K562 (cell line): Measurements from ENCODE around the gene CDKN2D. TPM values are rescaled to one million over a fixed set of nuclear protein-coding genes. Genes with fewer than 3 reads are reported as not detected.

Source experiments
- ATAC-seq: fragments of 200-7000 bp; cut with Tn5 transposase; 3 replicates; pipeline ENCODE4 v1.9.1; 2020; ENCODE audit warnings: moderate library complexity
- BruUV-seq: library from RNA; stranded (reverse); fragments of 400-500 nt; replicated peaks from 2 replicates; lab custom pipeline; 2021; lab: Mats Ljungman, UMichigan
- CTCF ChIA-PET: fragments of 300-600 bp; formaldehyde crosslinking; extraction: SDS; loops from one replicate; lab custom pipeline; 2021; ENCODE audit warnings: low intra/inter-chr PET ratio; lab: Yijun Ruan, JAX
- POLR2A ChIA-PET: fragments of 300-600, 350-650 bp; sonication (Branson Sonifier 250); formaldehyde crosslinking; extraction: SDS; loops from one replicate; lab custom pipeline; 2021; ENCODE audit warnings: antibody characterized with exemption, inconsistent platforms; lab: Yijun Ruan, JAX
- DNase-seq, 4 experiments: peaks; one replicate each; pipeline versions ENCODE4 v3.0.0 to v3.0.0-alpha.2; 2011 to 2018; ENCODE audit warnings: low spot score in 3 of 4, mixed read lengths in 3 of 4; ENCODE audit errors: extremely low read depth in 1 of 4
- FAIRE-seq: peaks from 2 replicates; lab custom pipeline; 2011; peaks lifted over from hg19 to GRCh38; lab: Jason Lieb, UNC
- H2AFZ ChIP-seq: 2 replicates; pipeline ENCODE4 v1.6.0; 2011; ENCODE audit warnings: low read depth, low read length, control low read depth, inconsistent platforms
- H3K27ac ChIP-seq: fragments of 200-600 bp; 3 replicates; pipeline ENCODE4 v1.8.0; 2011; ENCODE audit warnings: low read depth, mild to moderate bottlenecking, control low read depth, inconsistent platforms, low read length, moderate library complexity, mixed read lengths; ENCODE audit errors: extremely low read depth
- H3K27me3 ChIP-seq, 2 experiments: fragments of 300-600 bp in 1 of 2; 2 replicates in 1 of 2; 3 replicates in 1 of 2; pipeline versions ENCODE4 v1.6.0 to v1.8.0; 2011; ENCODE audit warnings: inconsistent platforms in 2 of 2, low read length in 2 of 2, mild to moderate bottlenecking in 1 of 2, mixed read lengths in 1 of 2, moderate library complexity in 1 of 2; ENCODE audit not compliant: control insufficient read depth in 2 of 2, insufficient read depth in 2 of 2
- H3K36me3 ChIP-seq: fragments of 300-600 bp; 3 replicates; pipeline ENCODE4 v1.8.0; 2011; ENCODE audit warnings: mild to moderate bottlenecking, low read length, inconsistent platforms; ENCODE audit not compliant: control insufficient read depth, insufficient read depth
- H3K4me1 ChIP-seq, 2 experiments: fragments of 200-600 bp in 1 of 2; replicated peaks in 1 of 2; 2 replicates in 1 of 2; 3 replicates in 1 of 2; pipeline versions ENCODE4 v1.5.1 to v1.8.0; 2011; ENCODE audit warnings: inconsistent platforms in 2 of 2, low read length in 2 of 2, mild to moderate bottlenecking in 1 of 2, mixed read lengths in 1 of 2, moderate library complexity in 1 of 2; ENCODE audit not compliant: control insufficient read depth in 2 of 2, insufficient read depth in 2 of 2
- H3K4me2 ChIP-seq: 2 replicates; pipeline ENCODE4 v1.6.1; 2011; ENCODE audit warnings: low read length, control low read depth, inconsistent platforms, mixed read lengths; ENCODE audit not compliant: insufficient read depth
- H3K4me3 ChIP-seq: fragments of 200-600 bp; sonication (generic), shearing (Covaris generic); 2 replicates; pipeline ENCODE4 v1.5.1; 2016; ENCODE audit warnings: control low read depth, inconsistent platforms
- H3K79me2 ChIP-seq: fragments of 200-600 bp; 3 replicates; pipeline ENCODE4 v1.8.0; 2011; ENCODE audit warnings: low read length, inconsistent platforms; ENCODE audit not compliant: control insufficient read depth, insufficient read depth
- H3K9ac ChIP-seq, 2 experiments: 2 replicates each; pipeline versions ENCODE4 v1.6.0 to v1.6.1; 2011; ENCODE audit warnings: low read depth in 2 of 2, low read length in 2 of 2, control low read depth in 1 of 2, inconsistent platforms in 1 of 2, mild to moderate bottlenecking in 1 of 2, mixed read lengths in 1 of 2; ENCODE audit not compliant: insufficient read depth in 1 of 2
- H3K9me1 ChIP-seq: one replicate; pipeline ENCODE4 v1.6.0; 2011; ENCODE audit warnings: inconsistent platforms, mild to moderate bottlenecking, low read length, moderate library complexity; ENCODE audit not compliant: control insufficient read depth, insufficient read depth
- H3K9me3 ChIP-seq: replicated peaks from 2 replicates; pipeline ENCODE4 v1.5.1; 2011; ENCODE audit warnings: low read depth, low read length, inconsistent platforms; ENCODE audit not compliant: control insufficient read depth, insufficient read depth
- H4K20me1 ChIP-seq: replicated peaks from 2 replicates; pipeline ENCODE4 v1.6.1; 2011; ENCODE audit warnings: low read length, inconsistent platforms, mixed read lengths; ENCODE audit not compliant: control insufficient read depth, insufficient read depth
- CBX5 ChIP-seq: IDR thresholded peaks from 2 replicates; pipeline ENCODE4 v1.6.1; 2014; ENCODE audit warnings: low read depth, borderline replicate concordance
- KLF1 ChIP-seq: fragments of 450-650 bp; IDR thresholded peaks from 2 replicates; pipeline ENCODE4 v1.6.1; 2016; ENCODE audit warnings: missing genetic modification characterization, missing compliant biosample characterization
- MEF2D ChIP-seq: conservative IDR thresholded peaks from 2 replicates; pipeline ENCODE4 v1.6.1; 2016; ENCODE audit warnings: low read depth, missing genetic modification characterization, missing compliant biosample characterization
- MYBL2 ChIP-seq, 2 experiments: fragments of 450-650 bp in 1 of 2; sonication (generic) in 1 of 2; formaldehyde crosslinking in 1 of 2; IDR thresholded peaks; 2 replicates each; pipeline versions ENCODE4 v1.6.1 to v1.8.1; 2017 to 2022; ENCODE audit warnings: borderline replicate concordance in 1 of 2, inconsistent platforms in 1 of 2, low read depth in 1 of 2, mild to moderate bottlenecking in 1 of 2, missing genetic modification reagents in 1 of 2, moderate library complexity in 1 of 2
- RBM25 ChIP-seq: fragments of 200-400 bp; formaldehyde crosslinking; IDR thresholded peaks from 2 replicates; pipeline ENCODE4 v1.6.1; 2018; ENCODE audit warnings: low read length, low read depth, moderate library complexity; ENCODE audit not compliant: severe bottlenecking
- SIN3B ChIP-seq: fragments of 450-650 bp; IDR thresholded peaks from 2 replicates; pipeline ENCODE4 v1.6.1; 2017; ENCODE audit warnings: low read depth, mild to moderate bottlenecking, moderate library complexity
- TEAD1 ChIP-seq, 2 experiments: fragments of 450-650 bp in 1 of 2; sonication (generic) in 1 of 2; formaldehyde crosslinking; IDR thresholded peaks; 2 replicates each; pipeline versions ENCODE4 v1.4.0 to v1.8.0; 2020 to 2022; ENCODE audit warnings: mild to moderate bottlenecking in 2 of 2, missing genetic modification reagents in 1 of 2
- ZBTB8A ChIP-seq: fragments of 450-650 bp; IDR thresholded peaks from 2 replicates; pipeline ENCODE4 v1.6.1; 2018; ENCODE audit warnings: mild to moderate bottlenecking, moderate library complexity; ENCODE audit not compliant: partially characterized antibody
- ZFP36 ChIP-seq: fragments of 150-350 bp; IDR thresholded peaks from 2 replicates; pipeline ENCODE4 v1.6.1; 2018; ENCODE audit warnings: low read length, low read depth; ENCODE audit not compliant: partially characterized antibody
- WGBS: fragments of 100-300 bp; shearing (Covaris generic); methylation state at CpG from one replicate; pipeline ENCODE4 v1.1.6; 2016; ENCODE audit warnings: low coverage, mixed read lengths; ENCODE audit not compliant: insufficient coverage; ENCODE audit errors: missing lambda C conversion rate; 5-methylcytosine and 5-hydroxymethylcytosine counted together
- in situ Hi-C: fragments of 300-500 bp; cut with MboI; formaldehyde crosslinking; loops from 4 replicates; pipeline ENCODE4 v1.15.0; 2018; ENCODE audit warnings: inconsistent platforms, mixed read lengths
- intact Hi-C: fragments of 100-400 bp; cut with micrococcal nuclease; formaldehyde crosslinking; loops from 2 replicates; pipeline ENCODE4 v1.14.2; 2022
- polyA plus RNA-seq, 8 experiments: library from polyadenylated mRNA; depleted of rRNA in 4 of 8; stranded (reverse) in 5 of 8; unstranded in 3 of 8; fragments of >200 nt; fragmentation: Nextera tagmentation in 2 of 8; fragmentation: Illumina TruSeq in 1 of 8; extraction: Ambion mirVana in 2 of 8; extraction: Trizol in 1 of 8; gene quantifications; 2 replicates each; pipeline versions ENCODE4 v1.2.1 to v1.2.3, GENCODE V29; 2011 to 2014; ENCODE audit warnings: inconsistent platforms in 1 of 8, missing spikeins in 1 of 8
- total RNA-seq, 7 experiments: library from RNA; depleted of rRNA in 6 of 7; stranded (reverse); fragments of >200 nt in 6 of 7; fragmentation: Illumina TruSeq in 2 of 7; extraction: Trizol in 2 of 7; gene quantifications; 2 replicates each; pipeline versions ENCODE4 v1.2.1 to v1.2.3, GENCODE V29; 2011 to 2021; ENCODE audit warnings: low replicate concordance in 1 of 7
- TF ChIP-seq, protein P1 (sequence below): fragments of 200-800 bp; sonication (Bioruptor generic); IDR thresholded peaks from 2 replicates; pipeline ENCODE4 v1.6.1; 2016; ENCODE audit warnings: missing genetic modification characterization, missing compliant biosample characterization
- TF ChIP-seq, protein P2 (sequence below): sonication (generic); formaldehyde crosslinking; IDR thresholded peaks from 2 replicates; pipeline ENCODE4 v1.8.0; 2022; ENCODE audit warnings: missing genetic modification reagents, mild to moderate bottlenecking, borderline replicate concordance

The CDKN2D gene
- total and polyA plus RNA-seq, 9 of the 15 experiments (the other 6 are each of a cell fraction or from before 2014, with no cell fraction given): 0.41 to 8.2 (median 3.7) TPM

DNA sequence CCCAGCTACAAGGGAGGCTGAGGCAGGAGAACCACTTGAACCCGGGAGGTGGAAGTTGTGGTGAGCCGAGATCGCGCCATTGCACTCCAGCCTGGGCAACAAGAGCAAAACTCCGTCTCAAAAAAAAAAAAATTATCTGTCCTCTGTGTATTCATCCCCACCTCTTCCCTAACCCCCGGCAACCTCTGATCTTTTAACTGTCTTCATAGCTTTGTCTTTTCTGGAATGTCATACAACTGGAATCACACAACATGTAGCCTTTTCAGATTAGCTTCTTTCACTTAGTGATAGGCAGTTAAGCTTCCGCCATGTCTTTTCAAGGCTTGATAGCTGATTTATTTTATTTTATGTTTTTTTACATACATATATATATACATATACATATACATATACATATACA lies 43.1 kb downstream of the CDKN2D start (continued):
- TF ChIP-seq, protein P1, sequence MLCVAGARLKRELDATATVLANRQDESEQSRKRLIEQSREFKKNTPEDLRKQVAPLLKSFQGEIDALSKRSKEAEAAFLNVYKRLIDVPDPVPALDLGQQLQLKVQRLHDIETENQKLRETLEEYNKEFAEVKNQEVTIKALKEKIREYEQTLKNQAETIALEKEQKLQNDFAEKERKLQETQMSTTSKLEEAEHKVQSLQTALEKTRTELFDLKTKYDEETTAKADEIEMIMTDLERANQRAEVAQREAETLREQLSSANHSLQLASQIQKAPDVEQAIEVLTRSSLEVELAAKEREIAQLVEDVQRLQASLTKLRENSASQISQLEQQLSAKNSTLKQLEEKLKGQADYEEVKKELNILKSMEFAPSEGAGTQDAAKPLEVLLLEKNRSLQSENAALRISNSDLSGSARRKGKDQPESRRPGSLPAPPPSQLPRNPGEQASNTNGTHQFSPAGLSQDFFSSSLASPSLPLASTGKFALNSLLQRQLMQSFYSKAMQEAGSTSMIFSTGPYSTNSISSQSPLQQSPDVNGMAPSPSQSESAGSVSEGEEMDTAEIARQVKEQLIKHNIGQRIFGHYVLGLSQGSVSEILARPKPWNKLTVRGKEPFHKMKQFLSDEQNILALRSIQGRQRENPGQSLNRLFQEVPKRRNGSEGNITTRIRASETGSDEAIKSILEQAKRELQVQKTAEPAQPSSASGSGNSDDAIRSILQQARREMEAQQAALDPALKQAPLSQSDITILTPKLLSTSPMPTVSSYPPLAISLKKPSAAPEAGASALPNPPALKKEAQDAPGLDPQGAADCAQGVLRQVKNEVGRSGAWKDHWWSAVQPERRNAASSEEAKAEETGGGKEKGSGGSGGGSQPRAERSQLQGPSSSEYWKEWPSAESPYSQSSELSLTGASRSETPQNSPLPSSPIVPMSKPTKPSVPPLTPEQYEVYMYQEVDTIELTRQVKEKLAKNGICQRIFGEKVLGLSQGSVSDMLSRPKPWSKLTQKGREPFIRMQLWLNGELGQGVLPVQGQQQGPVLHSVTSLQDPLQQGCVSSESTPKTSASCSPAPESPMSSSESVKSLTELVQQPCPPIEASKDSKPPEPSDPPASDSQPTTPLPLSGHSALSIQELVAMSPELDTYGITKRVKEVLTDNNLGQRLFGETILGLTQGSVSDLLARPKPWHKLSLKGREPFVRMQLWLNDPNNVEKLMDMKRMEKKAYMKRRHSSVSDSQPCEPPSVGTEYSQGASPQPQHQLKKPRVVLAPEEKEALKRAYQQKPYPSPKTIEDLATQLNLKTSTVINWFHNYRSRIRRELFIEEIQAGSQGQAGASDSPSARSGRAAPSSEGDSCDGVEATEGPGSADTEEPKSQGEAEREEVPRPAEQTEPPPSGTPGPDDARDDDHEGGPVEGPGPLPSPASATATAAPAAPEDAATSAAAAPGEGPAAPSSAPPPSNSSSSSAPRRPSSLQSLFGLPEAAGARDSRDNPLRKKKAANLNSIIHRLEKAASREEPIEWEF (CRISPR knock-in tag): no peak
- TF ChIP-seq KLF1: no peak
- TF ChIP-seq ZBTB8A: no peak
- no peak for TF ChIP-seq SIN3B
- TF ChIP-seq MEF2D (tag): no peak

DNA sequence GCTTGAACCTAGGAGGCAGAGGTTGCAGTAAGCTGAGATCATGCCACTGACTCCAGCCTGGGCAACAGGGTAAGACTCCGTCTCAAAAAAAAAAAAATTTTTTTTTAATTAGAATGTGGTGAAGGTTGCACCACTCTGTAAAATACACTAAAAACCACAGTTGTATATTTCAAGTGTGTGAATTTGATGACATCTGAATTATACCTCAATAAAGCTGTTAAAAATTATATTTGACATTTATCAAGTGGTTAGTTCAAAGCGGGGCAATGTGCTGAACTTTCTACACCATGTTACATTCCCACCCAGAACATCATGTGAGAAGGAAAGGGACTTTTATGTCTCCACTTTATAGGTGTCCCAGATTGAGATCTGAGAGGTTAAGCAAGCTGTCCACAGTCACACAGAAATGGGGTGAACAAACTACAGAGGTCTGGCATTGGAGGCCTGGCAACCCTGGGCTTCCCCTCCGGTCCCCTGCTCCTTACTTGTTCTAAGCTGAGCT lies 45.6 kb downstream of the CDKN2D start:
- ATAC-seq (no peak), DNase-seq (no peak), FAIRE-seq (no peak)
- no peak overlapping the region for H3K27ac ChIP-seq
- TF ChIP-seq TEAD1 (CRISPR knock-in tag; IDR thresholded peaks at IDR 0.05) (no peak), ZFP36 (peak; percentile 41), MYBL2 (IDR thresholded peaks at IDR 0.05; ENCODE audit: low read depth) (no peak), MYBL2 (CRISPR knock-in tag; IDR thresholded peaks at IDR 0.05; ENCODE audit: borderline replicate concordance) (no peak), RBM25 (peak; percentile 52), CBX5 (no peak)
- TF ChIP-seq, protein P2, sequence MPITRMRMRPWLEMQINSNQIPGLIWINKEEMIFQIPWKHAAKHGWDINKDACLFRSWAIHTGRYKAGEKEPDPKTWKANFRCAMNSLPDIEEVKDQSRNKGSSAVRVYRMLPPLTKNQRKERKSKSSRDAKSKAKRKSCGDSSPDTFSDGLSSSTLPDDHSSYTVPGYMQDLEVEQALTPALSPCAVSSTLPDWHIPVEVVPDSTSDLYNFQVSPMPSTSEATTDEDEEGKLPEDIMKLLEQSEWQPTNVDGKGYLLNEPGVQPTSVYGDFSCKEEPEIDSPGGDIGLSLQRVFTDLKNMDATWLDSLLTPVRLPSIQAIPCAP (CRISPR knock-in tag): no peak
- no peaks in the 10 kb centered on the region for H3K36me3 ChIP-seq
- ChIA-PET CTCF (no interaction called here), POLR2A (interaction anchor here (0.6 to 1.6 kb wide), 3 partner anchors 16 to 52 kb away, joined by 3 to 5 read pairs (median 4); no protein-coding TSS in a partner anchor)
- BruUV-seq: no TSS peak
- peaks cover 5 to 17% of the 10 kb centered on the region in 2 experiments; a peak in 4 of 5 replicates for H3K4me1 ChIP-seq
- no peak overlapping the region for H2AFZ ChIP-seq
- H3K4me3 ChIP-seq: no peak overlapping the region
- no peaks in the 10 kb centered on the region; the same call in 1 of the 2 replicates for H4K20me1 ChIP-seq
- 44% methylated on average over 3 of the region's 3 CpGs for WGBS
- peaks cover 0 to 10% of the 10 kb centered on the region in 2 experiments; a peak in 3 of 5 replicates for H3K27me3 ChIP-seq
- no peak overlapping the region for H3K4me2 ChIP-seq
- in situ Hi-C loops: no loop called here
- intact Hi-C loops: no loop called here
- H3K79me2 ChIP-seq: no peaks in the 10 kb centered on the region
- H3K9me3 ChIP-seq: no peaks in the 10 kb centered on the region
- H3K9ac ChIP-seq: no peak overlapping the region
- no peaks in the 10 kb centered on the region for H3K9me1 ChIP-seq
